CD14-positive monocyte (primary cell): ENCODE measurements around the gene SLC26A3. TPM values are rescaled to one million over a fixed set of nuclear protein-coding genes. Genes with fewer than 3 reads are reported as not detected.

ENCODE experiments used
- DNase-seq, 3 donors: peaks; one replicate each; pipeline ENCODE4 v3.0.0-alpha.2; 2011 to 2022
- H2AFZ ChIP-seq: 2 replicates; pipeline ENCODE4 v1.6.0; 2012; ENCODE audit warnings: mild to moderate bottlenecking, low read depth, low read length, inconsistent platforms; ENCODE audit not compliant: insufficient read depth, poor library complexity, severe bottlenecking
- H3K27ac ChIP-seq, 2 donors: 1 replicate in 1 of 2; 2 replicates in 1 of 2; pipeline ENCODE4 v1.5.1; 2012 to 2013; ENCODE audit warnings: low read length in 2 of 2, control low read depth in 1 of 2, inconsistent platforms in 1 of 2, low read depth in 1 of 2, mild to moderate bottlenecking in 1 of 2
- H3K27me3 ChIP-seq, 2 donors: one replicate each; pipeline versions ENCODE4 v1.6.0 to v1.6.1; 2011 to 2013; ENCODE audit warnings: low read length in 2 of 2; ENCODE audit not compliant: control insufficient read depth in 2 of 2, insufficient read depth in 2 of 2
- H3K36me3 ChIP-seq, 2 donors: replicated peaks in 1 of 2; 1 replicate in 1 of 2; 2 replicates in 1 of 2; pipeline versions ENCODE4 v1.5.1 to v1.6.1; 2012 to 2013; ENCODE audit warnings: low read length in 2 of 2, control low read depth in 1 of 2, inconsistent platforms in 1 of 2, mild to moderate bottlenecking in 1 of 2; ENCODE audit not compliant: insufficient read depth in 2 of 2, control insufficient read depth in 1 of 2
- H3K4me1 ChIP-seq, 2 donors: 1 replicate in 1 of 2; 2 replicates in 1 of 2; pipeline versions ENCODE4 v1.5.1 to v1.6.1; 2012 to 2013; ENCODE audit warnings: low read length in 2 of 2, control low read depth in 1 of 2, inconsistent platforms in 1 of 2, mild to moderate bottlenecking in 1 of 2, moderate library complexity in 1 of 2; ENCODE audit not compliant: insufficient read depth in 2 of 2, control insufficient read depth in 1 of 2
- H3K4me2 ChIP-seq: replicated peaks from 2 replicates; pipeline ENCODE3; 2012; ENCODE audit warnings: low read length, moderate library complexity, mild to moderate bottlenecking; ENCODE audit not compliant: poor library complexity, severe bottlenecking; ENCODE audit errors: extremely low read depth
- H3K4me3 ChIP-seq, 3 experiments: fragments of 200-600 bp in 1 of 3; sonication (generic) in 1 of 3; replicated peaks in 1 of 3; 1 replicate in 2 of 3; 2 replicates in 1 of 3; pipeline ENCODE4 v1.5.1; 2011 to 2013; ENCODE audit warnings: low read length in 3 of 3, mild to moderate bottlenecking in 3 of 3, control low read depth in 2 of 3, low read depth in 2 of 3, inconsistent platforms in 1 of 3, moderate library complexity in 1 of 3
- H3K79me2 ChIP-seq: 2 replicates; pipeline ENCODE4 v1.6.0; 2012; ENCODE audit warnings: mild to moderate bottlenecking, control low read depth, inconsistent platforms, low read length, moderate library complexity; ENCODE audit not compliant: insufficient read depth
- H3K9ac ChIP-seq: 2 replicates; pipeline ENCODE4 v1.6.0; 2017; ENCODE audit warnings: low read length, mild to moderate bottlenecking; ENCODE audit not compliant: insufficient read depth, poor library complexity, severe bottlenecking
- H3K9me3 ChIP-seq, 2 donors: replicated peaks in 1 of 2; 1 replicate in 1 of 2; 2 replicates in 1 of 2; pipeline versions ENCODE4 v1.5.1 to v1.6.1; 2012 to 2013; ENCODE audit warnings: low read length in 2 of 2, control low read depth in 1 of 2; ENCODE audit not compliant: control insufficient read depth in 1 of 2, insufficient read depth in 1 of 2
- H4K20me1 ChIP-seq: 2 replicates; pipeline ENCODE4 v1.6.0; 2012; ENCODE audit warnings: mild to moderate bottlenecking, low read length, control low read depth, moderate library complexity; ENCODE audit not compliant: insufficient read depth
- H3K27ac Mint-ChIP-seq, 7 donors: one replicate each; pipeline ENCODE4 v1.8.0; 2020; ENCODE audit warnings: mild to moderate bottlenecking in 7 of 7, mixed read lengths in 7 of 7, moderate library complexity in 6 of 7, inconsistent platforms in 2 of 7
- H3K27me3 Mint-ChIP-seq, 3 donors: one replicate each; pipeline ENCODE4 v1.8.0; 2021 to 2022; ENCODE audit warnings: low read depth in 3 of 3, mild to moderate bottlenecking in 3 of 3, mixed read lengths in 3 of 3, moderate library complexity in 3 of 3, inconsistent platforms in 1 of 3
- H3K36me3 Mint-ChIP-seq, 2 donors: one replicate each; pipeline ENCODE4 v1.8.0; 2020; ENCODE audit warnings: mixed read lengths in 2 of 2, inconsistent platforms in 1 of 2, mild to moderate bottlenecking in 1 of 2
- H3K4me1 Mint-ChIP-seq: one replicate; pipeline ENCODE4 v1.8.0; 2020; ENCODE audit warnings: mild to moderate bottlenecking, mixed read lengths
- H3K4me3 Mint-ChIP-seq, 2 donors: one replicate each; pipeline ENCODE4 v1.8.0; 2020; ENCODE audit warnings: mild to moderate bottlenecking in 2 of 2, mixed read lengths in 2 of 2, moderate library complexity in 1 of 2
- H3K9me3 Mint-ChIP-seq, 7 donors: one replicate each; pipeline ENCODE4 v1.8.0; 2020 to 2022; ENCODE audit warnings: mixed read lengths in 7 of 7, mild to moderate bottlenecking in 6 of 7, moderate library complexity in 6 of 7, inconsistent platforms in 2 of 7
- WGBS: methylation state at CpG from one replicate; pipeline ENCODE4 v1.1.5; 2013; ENCODE audit warnings: missing lambda C conversion rate; ENCODE audit not compliant: insufficient coverage; 5-methylcytosine and 5-hydroxymethylcytosine counted together
- intact Hi-C, 2 donors: fragments of 100-400 bp; cut with micrococcal nuclease; formaldehyde crosslinking; loops; one replicate each; pipeline versions ENCODE4 v1.15.0 to v1.15.1; 2023
- polyA plus RNA-seq, 3 donors: library from polyadenylated mRNA; depleted of rRNA in 1 of 3; unstranded in 2 of 3; stranded (reverse) in 1 of 3; fragments of 300-500 nt in 2 of 3; fragments of >200 nt in 1 of 3; fragmentation: Illumina TruSeq in 2 of 3; gene quantifications; 1 replicate in 2 of 3; 2 replicates in 1 of 3; pipeline ENCODE4 v1.2.3, GENCODE V29; 2012 to 2021
- TF ChIP-seq, protein P1 (sequence below): fragments of 200-600 bp; IDR thresholded peaks from one replicate; pipeline ENCODE4 v1.8.0; 2022; ENCODE audit warnings: antibody characterized with exemption, mild to moderate bottlenecking

SLC26A3 gene
- polyA plus RNA-seq, 3 donors, result not detected

DNA sequence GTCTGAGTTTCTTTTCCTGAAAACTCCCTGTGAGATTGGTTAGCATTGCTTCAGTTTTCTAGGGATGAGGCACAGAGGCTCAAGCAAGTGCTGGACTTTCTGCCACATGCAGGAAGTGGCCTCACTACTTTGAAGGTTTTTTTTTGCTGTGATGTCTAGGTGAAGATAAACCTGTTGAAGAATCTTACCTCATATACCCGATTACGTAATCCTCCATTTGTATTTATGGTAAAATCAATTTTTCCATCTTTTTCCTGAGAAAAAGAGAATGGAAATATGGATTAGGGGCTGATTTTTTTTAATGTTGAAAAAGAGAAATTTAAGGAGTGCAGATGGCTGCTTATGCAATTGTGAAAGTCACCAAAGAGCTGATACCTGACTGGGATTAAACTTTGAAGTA is 35.6 kb downstream of the SLC26A3 start:
- no peak for DNase-seq
- H3K9me3 Mint-ChIP-seq, result no peaks in the 10 kb centered on the region
- Histone ChIP-seq H4K20me1 (no peaks in the 10 kb centered on the region), H3K36me3 (no peaks in the 10 kb centered on the region), H3K4me2 (no peak overlapping the region), H3K9me3 (no peaks in the 10 kb centered on the region), H3K79me2 (no peaks in the 10 kb centered on the region), H3K4me1 (no peaks in the 10 kb centered on the region), H3K27me3 (no peaks in the 10 kb centered on the region), H2AFZ (no peak overlapping the region), H3K4me3 (no peak overlapping the region), H3K9ac (no peak overlapping the region), H3K27ac (no peak overlapping the region)
- H3K27ac Mint-ChIP-seq, result no peak overlapping the region
- no CpG with 5 or more reads among the region's 2 CpGs for WGBS
- no peaks in the 10 kb centered on the region for H3K36me3 Mint-ChIP-seq
- no peak overlapping the region for H3K4me3 Mint-ChIP-seq
- TF ChIP-seq, protein P1, sequence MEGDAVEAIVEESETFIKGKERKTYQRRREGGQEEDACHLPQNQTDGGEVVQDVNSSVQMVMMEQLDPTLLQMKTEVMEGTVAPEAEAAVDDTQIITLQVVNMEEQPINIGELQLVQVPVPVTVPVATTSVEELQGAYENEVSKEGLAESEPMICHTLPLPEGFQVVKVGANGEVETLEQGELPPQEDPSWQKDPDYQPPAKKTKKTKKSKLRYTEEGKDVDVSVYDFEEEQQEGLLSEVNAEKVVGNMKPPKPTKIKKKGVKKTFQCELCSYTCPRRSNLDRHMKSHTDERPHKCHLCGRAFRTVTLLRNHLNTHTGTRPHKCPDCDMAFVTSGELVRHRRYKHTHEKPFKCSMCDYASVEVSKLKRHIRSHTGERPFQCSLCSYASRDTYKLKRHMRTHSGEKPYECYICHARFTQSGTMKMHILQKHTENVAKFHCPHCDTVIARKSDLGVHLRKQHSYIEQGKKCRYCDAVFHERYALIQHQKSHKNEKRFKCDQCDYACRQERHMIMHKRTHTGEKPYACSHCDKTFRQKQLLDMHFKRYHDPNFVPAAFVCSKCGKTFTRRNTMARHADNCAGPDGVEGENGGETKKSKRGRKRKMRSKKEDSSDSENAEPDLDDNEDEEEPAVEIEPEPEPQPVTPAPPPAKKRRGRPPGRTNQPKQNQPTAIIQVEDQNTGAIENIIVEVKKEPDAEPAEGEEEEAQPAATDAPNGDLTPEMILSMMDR, result no peak
- H3K27me3 Mint-ChIP-seq, result peaks cover 0 to 3% (median 2%) of the 10 kb centered on the region in 3 donors
- H3K4me1 Mint-ChIP-seq, result no peaks in the 10 kb centered on the region
- intact Hi-C loops, result no loop called here

DNA sequence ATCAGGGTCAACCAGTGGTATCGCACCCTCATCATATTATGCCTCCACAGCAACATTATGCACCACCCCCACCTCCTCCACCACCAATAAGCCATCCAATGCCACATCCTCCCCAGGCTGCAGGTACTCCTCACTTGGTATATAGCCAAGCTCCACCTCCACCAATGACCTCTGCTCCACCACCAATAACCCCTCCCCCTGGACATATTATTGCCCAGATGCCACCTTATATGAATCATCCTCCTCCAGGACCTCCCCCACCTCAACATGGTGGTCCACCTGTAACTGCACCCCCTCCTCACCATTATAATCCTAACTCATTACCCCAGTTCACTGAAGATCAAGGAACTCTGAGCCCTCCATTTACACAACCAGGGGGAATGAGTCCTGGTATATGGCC is 44.4 kb downstream of the SLC26A3 start:
- Mint-ChIP-seq H3K27me3 (no peaks in the 10 kb centered on the region), H3K4me3 (no peak overlapping the region), H3K27ac (peak overlapping the region in 3 of 7 donors; percentile 5 to 57 (median 10)), H3K36me3 (peaks cover 59 to 67% of the 10 kb centered on the region in 2 donors), H3K4me1 (no peaks in the 10 kb centered on the region), H3K9me3 (no peaks in the 10 kb centered on the region)
- Histone ChIP-seq H3K27ac (no peak overlapping the region), H3K4me1 (no peaks in the 10 kb centered on the region), H3K27me3 (no peaks in the 10 kb centered on the region), H3K79me2 (no peaks in the 10 kb centered on the region), H3K4me3 (no peak overlapping the region), H3K36me3 (peaks cover 68 to 77% of the 10 kb centered on the region in 2 donors), H3K9me3 (no peaks in the 10 kb centered on the region), H2AFZ (no peak overlapping the region), H3K9ac (no peak overlapping the region), H3K4me2 (no peak overlapping the region), H4K20me1 (peaks cover 13% of the 10 kb centered on the region)
- 100% methylated on average over 1 of the region's 1 CpG for WGBS
- intact Hi-C loops, result no loop called here
- TF ChIP-seq, protein P1, result no peak
- no peak for DNase-seq
